SK-N-SH (cell line): ENCODE results near the gene GAL. TPM values are rescaled to one million over a fixed set of nuclear protein-coding genes. Genes with fewer than 3 reads are reported as not detected.

Source experiments
- CTCF ChIA-PET: fragments of 300-600, 350-600 bp; formaldehyde crosslinking; extraction: SDS; loops from one replicate; lab custom pipeline; 2021; lab: Yijun Ruan, JAX
- POLR2A ChIA-PET: fragments of 350-600 bp; sonication (Branson Sonifier 250); formaldehyde crosslinking; extraction: SDS; loops from one replicate; lab custom pipeline; 2020; ENCODE audit warnings: antibody characterized with exemption, inconsistent platforms; lab: Yijun Ruan, JAX
- DNase-seq: peaks from one replicate; pipeline ENCODE4 v3.0.0; 2012
- H2AFZ ChIP-seq: fragments of 200-600 bp; sonication (generic); 2 replicates; pipeline ENCODE4 v1.8.1; 2016; ENCODE audit warnings: antibody characterized with exemption, mild to moderate bottlenecking, low read depth
- H3F3A ChIP-seq: fragments of 200-600 bp; sonication (generic); replicated peaks from 2 replicates; pipeline ENCODE3; 2016; ENCODE audit warnings: antibody characterized with exemption, mild to moderate bottlenecking; ENCODE audit not compliant: insufficient read depth
- H3K27ac ChIP-seq, 2 experiments: fragments of 200-500 bp in 1 of 2; fragments of 200-600 bp in 1 of 2; sonication (Bioruptor generic) in 1 of 2; sonication (generic), shearing (Covaris generic) in 1 of 2; 2 replicates each; pipeline versions ENCODE4 v1.5.1 to v1.6.1; 2014 to 2016; ENCODE audit warnings: low read depth in 2 of 2, inconsistent platforms in 1 of 2, low read length in 1 of 2, mild to moderate bottlenecking in 1 of 2, mixed read lengths in 1 of 2
- H3K27me3 ChIP-seq: fragments of 200-600 bp; sonication (generic), shearing (Covaris generic); 2 replicates; pipeline ENCODE4 v1.6.1; 2016; ENCODE audit warnings: mixed run types; ENCODE audit not compliant: insufficient read depth
- H3K36me3 ChIP-seq, 2 experiments: fragments of 200-500 bp in 1 of 2; fragments of 200-600 bp in 1 of 2; sonication (Bioruptor generic) in 1 of 2; sonication (generic) in 1 of 2; replicated peaks in 1 of 2; 2 replicates each; pipeline versions ENCODE3 to v1.5.1; 2014 to 2016; ENCODE audit warnings: low read length in 1 of 2, mild to moderate bottlenecking in 1 of 2; ENCODE audit not compliant: insufficient read depth in 2 of 2, control insufficient read depth in 1 of 2
- H3K4me1 ChIP-seq, 2 experiments: fragments of 200-500 bp in 1 of 2; fragments of 200-600 bp in 1 of 2; sonication (Bioruptor generic) in 1 of 2; sonication (generic), shearing (Covaris generic) in 1 of 2; 2 replicates each; pipeline versions ENCODE4 v1.5.1 to v1.6.1; 2014 to 2016; ENCODE audit warnings: low read depth in 1 of 2, low read length in 1 of 2, mixed run types in 1 of 2; ENCODE audit not compliant: insufficient read depth in 2 of 2, control insufficient read depth in 1 of 2
- H3K4me2 ChIP-seq: fragments of 200-600 bp; sonication (generic), shearing (Covaris generic); 2 replicates; pipeline ENCODE4 v1.6.1; 2017; ENCODE audit warnings: mixed run types
- H3K4me3 ChIP-seq, 2 experiments: fragments of 200-500 bp in 1 of 2; fragments of 200-600 bp in 1 of 2; sonication (Bioruptor generic) in 1 of 2; sonication (generic), shearing (Covaris generic) in 1 of 2; 2 replicates each; pipeline versions ENCODE4 v1.5.1 to v1.8.1; 2014 to 2016; ENCODE audit warnings: low read depth in 2 of 2, inconsistent platforms in 1 of 2, low read length in 1 of 2, mild to moderate bottlenecking in 1 of 2, mixed read lengths in 1 of 2, moderate library complexity in 1 of 2
- H3K79me2 ChIP-seq: fragments of 200-600 bp; sonication (generic); 2 replicates; pipeline ENCODE4 v1.8.1; 2017; ENCODE audit warnings: mild to moderate bottlenecking; ENCODE audit not compliant: insufficient read depth
- H3K9ac ChIP-seq: fragments of 200-600 bp; sonication (generic); 2 replicates; pipeline ENCODE4 v1.6.1; 2017; ENCODE audit warnings: mixed run types
- H3K9me2 ChIP-seq: fragments of 200-600 bp; sonication (generic); 2 replicates; pipeline ENCODE4 v1.6.1; 2017; ENCODE audit warnings: mixed run types
- H3K9me3 ChIP-seq: fragments of 200-600 bp; sonication (generic); 2 replicates; pipeline ENCODE4 v1.6.1; 2017; ENCODE audit warnings: mixed run types, mild to moderate bottlenecking, moderate library complexity
- H4K20me1 ChIP-seq: fragments of 200-600 bp; sonication (generic); 2 replicates; pipeline ENCODE4 v1.6.1; 2017; ENCODE audit warnings: mild to moderate bottlenecking, mixed run types; ENCODE audit not compliant: insufficient read depth
- ELF1 ChIP-seq: IDR thresholded peaks from 2 replicates; pipeline ENCODE4 v1.4.0; 2012
- EP300 ChIP-seq, 2 experiments: IDR thresholded peaks; 2 replicates each; pipeline versions ENCODE4 v1.4.0 to v1.6.1; 2012; ENCODE audit warnings: borderline replicate concordance in 1 of 2, low read depth in 1 of 2, low read length in 1 of 2
- FOSL2 ChIP-seq: IDR thresholded peaks from 2 replicates; pipeline ENCODE4 v1.4.0; 2012; ENCODE audit warnings: low read depth, mild to moderate bottlenecking, moderate library complexity, borderline replicate concordance
- FOXM1 ChIP-seq: IDR thresholded peaks from 2 replicates; pipeline ENCODE4 v1.4.0; 2012; ENCODE audit warnings: low read depth, mild to moderate bottlenecking
- GABPA ChIP-seq: IDR thresholded peaks from 2 replicates; pipeline ENCODE4 v1.4.0; 2012; ENCODE audit warnings: low read depth, mild to moderate bottlenecking
- GATA2 ChIP-seq: sonication (generic); formaldehyde crosslinking; IDR thresholded peaks from 2 replicates; pipeline ENCODE4 v1.5.0; 2020; ENCODE audit warnings: mild to moderate bottlenecking, missing genetic modification reagents
- MEF2A ChIP-seq: IDR thresholded peaks from 2 replicates; pipeline ENCODE4 v1.4.0; 2012; ENCODE audit warnings: low read depth, borderline replicate concordance
- POLR2AphosphoS5 ChIP-seq: IDR thresholded peaks from 2 replicates; pipeline ENCODE4 v1.6.1; 2012; ENCODE audit warnings: low read depth, low read length
- RFX5 ChIP-seq: IDR thresholded peaks from 2 replicates; pipeline ENCODE4 v1.6.1; 2012; ENCODE audit warnings: mild to moderate bottlenecking, improper control_type of control experiment, low read length
- SIN3A ChIP-seq: IDR thresholded peaks from 2 replicates; pipeline ENCODE4 v1.6.1; 2012; ENCODE audit warnings: low read depth, mild to moderate bottlenecking, low read length, moderate library complexity, borderline replicate concordance
- SMC3 ChIP-seq: IDR thresholded peaks from 2 replicates; pipeline ENCODE4 v1.6.1; 2012; ENCODE audit warnings: low read depth, low read length, improper control_type of control experiment
- YY1 ChIP-seq: IDR thresholded peaks from 2 replicates; pipeline ENCODE4 v1.4.0; 2012; ENCODE audit warnings: low read depth, mild to moderate bottlenecking
- WGBS: methylation state at CpG from one replicate; pipeline ENCODE4 v1.1.6; 2017; ENCODE audit warnings: low lambda C conversion rate; 5-methylcytosine and 5-hydroxymethylcytosine counted together
- polyA plus RNA-seq, 3 experiments: library from polyadenylated mRNA; depleted of rRNA; stranded (reverse); fragments of >200 nt; gene quantifications; 2 replicates each; pipeline ENCODE4 v1.2.3, GENCODE V29; 2012
- TF ChIP-seq, protein P1 (sequence below): IDR thresholded peaks from 2 replicates; pipeline ENCODE4; 2012
- TF ChIP-seq, protein P2 (sequence below): fragments of 150-350 bp; IDR thresholded peaks from 2 replicates; pipeline ENCODE4 v1.6.1; 2017; ENCODE audit warnings: antibody characterized with exemption, low read length, low read depth, borderline replicate concordance
- TF ChIP-seq, protein P3 (sequence below): IDR thresholded peaks from 2 replicates; pipeline ENCODE4 v1.4.0; 2012; ENCODE audit warnings: low read depth
- TF ChIP-seq, protein P4 (sequence below): fragments of 200-600 bp; sonication (generic); IDR thresholded peaks from 2 replicates; pipeline ENCODE4 v1.6.1; 2017; ENCODE audit warnings: antibody characterized with exemption, mild to moderate bottlenecking, moderate library complexity

GAL gene
- polyA plus RNA-seq, 1 of the 3 experiments (the other 2 are of a cell fraction) = 1.8 TPM

DNA sequence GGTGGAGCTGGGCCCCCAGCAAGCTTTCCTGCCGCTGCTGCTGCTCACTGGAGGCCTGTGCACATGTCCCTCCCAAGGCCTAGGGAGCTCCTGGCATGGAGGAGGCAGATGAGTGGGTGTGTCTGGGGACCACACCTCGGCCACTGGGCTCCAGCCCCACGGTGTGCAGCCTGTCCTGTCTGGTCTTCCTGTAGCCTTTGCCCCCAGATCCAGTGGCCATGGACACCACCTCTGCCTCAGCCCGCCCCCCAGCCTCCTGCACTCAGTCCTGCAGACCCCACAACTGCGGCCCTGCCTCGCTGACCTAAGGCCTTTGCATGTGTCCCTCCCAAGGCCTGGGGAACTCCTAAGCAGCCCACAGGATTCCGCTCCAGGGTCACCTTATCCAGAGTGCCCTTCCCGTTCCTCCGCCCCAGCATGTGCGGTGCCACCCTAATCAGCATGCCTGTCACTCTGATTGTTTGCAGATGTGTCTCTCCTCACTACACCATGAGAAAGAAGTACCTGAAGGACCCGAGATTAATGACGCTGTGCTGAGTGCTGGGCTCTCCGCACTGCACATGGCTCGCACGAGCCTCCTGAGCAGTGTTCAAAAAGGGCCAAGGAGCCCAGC, 8.6 kb downstream of the GAL start:
- Histone ChIP-seq H3K9me2 (no peaks in the 10 kb centered on the region), H3F3A (no peaks in the 10 kb centered on the region), H2AFZ (no peak overlapping the region), H3K9ac (no peak overlapping the region), H3K9me3 (no peaks in the 10 kb centered on the region), H3K79me2 (no peaks in the 10 kb centered on the region), H3K27ac (no peak overlapping the region), H3K4me2 (no peak overlapping the region), H3K4me1 (peaks cover 0 to 19% of the 10 kb centered on the region in 2 experiments; a peak in 1 of 4 replicates), H3K36me3 (no peaks in the 10 kb centered on the region), H4K20me1 (no peaks in the 10 kb centered on the region), H3K4me3 (no peak overlapping the region), H3K27me3 (peaks cover 6% of the 10 kb centered on the region)
- TF ChIP-seq SMC3 (no peak), GATA2 (no peak), GABPA (no peak), POLR2AphosphoS5 (no peak), YY1 (no peak), FOXM1 (no peak), ELF1 (no peak), RFX5 (no peak), FOSL2 (no peak), SIN3A (no peak), MEF2A (no peak), EP300 (IDR thresholded peaks at IDR 0.05; ENCODE audit: borderline replicate concordance in 1 of 2, low read depth in 1 of 2, low read length in 1 of 2) (no peak)
- TF ChIP-seq, protein P1, sequence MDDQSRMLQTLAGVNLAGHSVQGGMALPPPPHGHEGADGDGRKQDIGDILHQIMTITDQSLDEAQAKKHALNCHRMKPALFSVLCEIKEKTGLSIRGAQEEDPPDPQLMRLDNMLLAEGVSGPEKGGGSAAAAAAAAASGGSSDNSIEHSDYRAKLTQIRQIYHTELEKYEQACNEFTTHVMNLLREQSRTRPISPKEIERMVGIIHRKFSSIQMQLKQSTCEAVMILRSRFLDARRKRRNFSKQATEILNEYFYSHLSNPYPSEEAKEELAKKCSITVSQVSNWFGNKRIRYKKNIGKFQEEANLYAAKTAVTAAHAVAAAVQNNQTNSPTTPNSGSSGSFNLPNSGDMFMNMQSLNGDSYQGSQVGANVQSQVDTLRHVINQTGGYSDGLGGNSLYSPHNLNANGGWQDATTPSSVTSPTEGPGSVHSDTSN = no peak
- TF ChIP-seq, protein P2, sequence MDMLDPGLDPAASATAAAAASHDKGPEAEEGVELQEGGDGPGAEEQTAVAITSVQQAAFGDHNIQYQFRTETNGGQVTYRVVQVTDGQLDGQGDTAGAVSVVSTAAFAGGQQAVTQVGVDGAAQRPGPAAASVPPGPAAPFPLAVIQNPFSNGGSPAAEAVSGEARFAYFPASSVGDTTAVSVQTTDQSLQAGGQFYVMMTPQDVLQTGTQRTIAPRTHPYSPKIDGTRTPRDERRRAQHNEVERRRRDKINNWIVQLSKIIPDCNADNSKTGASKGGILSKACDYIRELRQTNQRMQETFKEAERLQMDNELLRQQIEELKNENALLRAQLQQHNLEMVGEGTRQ = no peak
- TF ChIP-seq, protein P3, sequence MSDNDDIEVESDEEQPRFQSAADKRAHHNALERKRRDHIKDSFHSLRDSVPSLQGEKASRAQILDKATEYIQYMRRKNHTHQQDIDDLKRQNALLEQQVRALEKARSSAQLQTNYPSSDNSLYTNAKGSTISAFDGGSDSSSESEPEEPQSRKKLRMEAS = no peak
- TF ChIP-seq, protein P4, sequence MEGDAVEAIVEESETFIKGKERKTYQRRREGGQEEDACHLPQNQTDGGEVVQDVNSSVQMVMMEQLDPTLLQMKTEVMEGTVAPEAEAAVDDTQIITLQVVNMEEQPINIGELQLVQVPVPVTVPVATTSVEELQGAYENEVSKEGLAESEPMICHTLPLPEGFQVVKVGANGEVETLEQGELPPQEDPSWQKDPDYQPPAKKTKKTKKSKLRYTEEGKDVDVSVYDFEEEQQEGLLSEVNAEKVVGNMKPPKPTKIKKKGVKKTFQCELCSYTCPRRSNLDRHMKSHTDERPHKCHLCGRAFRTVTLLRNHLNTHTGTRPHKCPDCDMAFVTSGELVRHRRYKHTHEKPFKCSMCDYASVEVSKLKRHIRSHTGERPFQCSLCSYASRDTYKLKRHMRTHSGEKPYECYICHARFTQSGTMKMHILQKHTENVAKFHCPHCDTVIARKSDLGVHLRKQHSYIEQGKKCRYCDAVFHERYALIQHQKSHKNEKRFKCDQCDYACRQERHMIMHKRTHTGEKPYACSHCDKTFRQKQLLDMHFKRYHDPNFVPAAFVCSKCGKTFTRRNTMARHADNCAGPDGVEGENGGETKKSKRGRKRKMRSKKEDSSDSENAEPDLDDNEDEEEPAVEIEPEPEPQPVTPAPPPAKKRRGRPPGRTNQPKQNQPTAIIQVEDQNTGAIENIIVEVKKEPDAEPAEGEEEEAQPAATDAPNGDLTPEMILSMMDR = no peak
- no peak for DNase-seq
- WGBS = 77% methylated on average over 11 of the region's 15 CpGs
- ChIA-PET POLR2A (interaction anchor here (0.5 to 1.5 kb wide), 2 partner anchors 27 to 59 kb away, joined by 3 read pairs; partner anchors contain the start of gene TESMIN), CTCF (no interaction called here)
